B cell (primary cell): Measurements from ENCODE around the gene C20orf202.

Experiments used
- EZH2 ChIP-seq: IDR thresholded peaks from 2 replicates; pipeline ENCODE4 v1.6.1; 2012; ENCODE audit warnings: borderline replicate concordance, low read depth, mild to moderate bottlenecking, moderate library complexity, low read length; ENCODE audit not compliant: insufficient read depth, poor library complexity, severe bottlenecking
- TF ChIP-seq, protein P1 (sequence below): fragments of 200-600 bp; IDR thresholded peaks from one replicate; pipeline ENCODE4 v1.8.0; 2022; ENCODE audit warnings: antibody characterized with exemption, mild to moderate bottlenecking

DNA sequence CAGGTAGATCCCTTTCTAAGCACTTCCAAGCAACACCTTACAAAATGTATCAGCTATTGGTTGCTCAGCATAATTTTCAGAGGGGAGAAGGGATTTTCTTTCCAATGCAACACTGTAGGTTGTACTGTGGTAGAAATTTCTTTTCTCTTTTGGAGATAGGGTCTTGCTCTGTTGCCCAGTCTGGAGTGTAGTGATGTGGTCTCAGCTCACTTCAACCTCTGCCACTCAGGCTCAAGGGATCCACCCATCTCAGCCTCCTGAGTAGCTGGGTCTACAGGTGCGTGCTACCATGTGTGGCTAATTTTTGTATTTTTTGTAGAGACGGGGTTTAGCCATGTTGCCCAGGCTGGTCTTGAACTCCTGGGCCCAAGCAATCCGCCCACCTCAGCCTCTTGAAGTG, 38.8 kb downstream of the C20orf202 start:
- TF ChIP-seq, protein P1, sequence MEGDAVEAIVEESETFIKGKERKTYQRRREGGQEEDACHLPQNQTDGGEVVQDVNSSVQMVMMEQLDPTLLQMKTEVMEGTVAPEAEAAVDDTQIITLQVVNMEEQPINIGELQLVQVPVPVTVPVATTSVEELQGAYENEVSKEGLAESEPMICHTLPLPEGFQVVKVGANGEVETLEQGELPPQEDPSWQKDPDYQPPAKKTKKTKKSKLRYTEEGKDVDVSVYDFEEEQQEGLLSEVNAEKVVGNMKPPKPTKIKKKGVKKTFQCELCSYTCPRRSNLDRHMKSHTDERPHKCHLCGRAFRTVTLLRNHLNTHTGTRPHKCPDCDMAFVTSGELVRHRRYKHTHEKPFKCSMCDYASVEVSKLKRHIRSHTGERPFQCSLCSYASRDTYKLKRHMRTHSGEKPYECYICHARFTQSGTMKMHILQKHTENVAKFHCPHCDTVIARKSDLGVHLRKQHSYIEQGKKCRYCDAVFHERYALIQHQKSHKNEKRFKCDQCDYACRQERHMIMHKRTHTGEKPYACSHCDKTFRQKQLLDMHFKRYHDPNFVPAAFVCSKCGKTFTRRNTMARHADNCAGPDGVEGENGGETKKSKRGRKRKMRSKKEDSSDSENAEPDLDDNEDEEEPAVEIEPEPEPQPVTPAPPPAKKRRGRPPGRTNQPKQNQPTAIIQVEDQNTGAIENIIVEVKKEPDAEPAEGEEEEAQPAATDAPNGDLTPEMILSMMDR, result no peak
- TF ChIP-seq EZH2, result no peak
